Measurements from ENCODE around the gene UPK1B.
A peak's percentile ranks its signal among the peaks of the same experiment; 100 is the strongest.
"Not testable (repeated sequence)": the region's sequence is repeated elsewhere in the genome, so short reads cannot be mapped to it uniquely, and the experiment has no call there.

The UPK1B gene

GRCh38 chr3:119227070-119227850 lies 53.9 kb downstream of the UPK1B start:
- no peak for DNase-seq

GRCh38 chr3:119228373-119229145 lies 55.2 kb downstream of the UPK1B start:
- no peak for DNase-seq

- DNase-seq, result no peak
Observed at GRCh38 chr3:119229190-119229589, 55.8 kb downstream of the UPK1B start.

GRCh38 chr3:119230071-119230470 lies 56.7 kb downstream of the UPK1B start:
- no peak for DNase-seq

GRCh38 chr3:119230745-119231144 lies 57.3 kb downstream of the UPK1B start:
- DNase-seq, result no peak

GRCh38 chr3:119234610-119235009 lies 61.2 kb downstream of the UPK1B start:
- DNase-seq, result no peak

GRCh38 chr3:119235151-119235550 lies 61.8 kb downstream of the UPK1B start:
- DNase-seq, result no peak

GRCh38 chr3:119236756-119237155 lies 63.4 kb downstream of the UPK1B start:
- no peak for DNase-seq

- no peak for DNase-seq
Observed at GRCh38 chr3:119237299-119237698, 63.9 kb downstream of the UPK1B start.

GRCh38 chr3:119238363-119238762 lies 65.0 kb downstream of the UPK1B start:
- no peak for DNase-seq

- no peak for DNase-seq
Observed at GRCh38 chr3:119239206-119239820, 65.9 kb downstream of the UPK1B start.

- peak; percentile 7 for DNase-seq
Observed at GRCh38 chr3:119240101-119240590, 66.7 kb downstream of the UPK1B start.

GRCh38 chr3:119240591-119241434 lies 67.4 kb downstream of the UPK1B start, which contains the start of gene B4GALT4:
Gene B4GALT4 (minus strand): TSS chr3:119240878. CDS start chr3:119230099, 10,779 bp downstream.
- peak; percentile 59 for DNase-seq

GRCh38 chr3:119242387-119243057 lies 69.1 kb downstream of the UPK1B start:
- DNase-seq, result not testable (repeated sequence)

- not testable (repeated sequence) for DNase-seq
Observed at GRCh38 chr3:119243058-119243529, 69.7 kb downstream of the UPK1B start.

GRCh38 chr3:119243712-119244111 lies 70.3 kb downstream of the UPK1B start:
- no peak for DNase-seq

- DNase-seq, result no peak
Observed at GRCh38 chr3:119245778-119246177, 72.4 kb downstream of the UPK1B start.

Data from NCI-H1694 treated with DMSO at 0.1 percent for 48 hours (cell line).